DMS79 (cell line): ENCODE measurements around the gene CWC25.

Experiments used
- DNase-seq: peaks from one replicate; lab custom pipeline; 2025; lab: John Stamatoyannopoulos, UW

CWC25 gene

GRCh38 chr17:38786372-38786771, 38.7 kb downstream of the CWC25 start:
- no peak for DNase-seq

- DNase-seq = no peak
Measured at GRCh38 chr17:38783227-38783626, 41.9 kb downstream of the CWC25 start.

- no peak for DNase-seq
Measured at GRCh38 chr17:38779965-38780752, 45.0 kb downstream of the CWC25 start.

- no peak for DNase-seq
Measured at GRCh38 chr17:38777641-38778250, 47.4 kb downstream of the CWC25 start.

GRCh38 chr17:38773258-38773657, 51.9 kb downstream of the CWC25 start:
- no peak for DNase-seq

- DNase-seq = peak; percentile 47
Measured at GRCh38 chr17:38768417-38768816, 56.7 kb downstream of the CWC25 start.

GRCh38 chr17:38766341-38766740, 58.8 kb downstream of the CWC25 start:
- DNase-seq = no peak

GRCh38 chr17:38762231-38762630, 62.9 kb downstream of the CWC25 start:
- DNase-seq = no peak

- DNase-seq = no peak
Measured at GRCh38 chr17:38761612-38762011, 63.5 kb downstream of the CWC25 start.

GRCh38 chr17:38753071-38753506, 72.0 kb downstream of the CWC25 start:
- no peak for DNase-seq

GRCh38 chr17:38752308-38753070, 72.6 kb downstream of the CWC25 start, which contains the start of gene PSMB3:
PSMB3 (plus strand) TSS chr17:38752741; CDS start chr17:38752827, 86 bp downstream.
- peak; percentile 99 for DNase-seq

GRCh38 chr17:38751808-38752307, 73.3 kb downstream of the CWC25 start:
- peak; percentile 60 for DNase-seq

- no peak for DNase-seq
Measured at GRCh38 chr17:38751144-38751807, 73.8 kb downstream of the CWC25 start.
